Skeletal muscle tissue (tissue), 4 donors: ENCODE measurements around the gene HAGHL. TPM values are rescaled to one million over a fixed set of nuclear protein-coding genes. Genes with fewer than 3 reads are reported as not detected.
"Not testable (repeated sequence)": the region's sequence is repeated elsewhere in the genome, so short reads cannot be mapped to it uniquely, and the experiment has no call there.

Experiments used
- H3K27ac ChIP-seq: one replicate; pipeline ENCODE4 v1.7.0; 2013; ENCODE audit warnings: mild to moderate bottlenecking, low read depth, low read length, inconsistent platforms
- H3K27me3 ChIP-seq, 3 donors: one replicate each; pipeline ENCODE4 v1.7.0; 2013; ENCODE audit warnings: low read length in 3 of 3; ENCODE audit not compliant: control insufficient read depth in 3 of 3, insufficient read depth in 3 of 3
- H3K36me3 ChIP-seq, 3 donors: one replicate each; pipeline ENCODE4 v1.7.0; 2013; ENCODE audit warnings: low read length in 3 of 3; ENCODE audit not compliant: control insufficient read depth in 3 of 3, insufficient read depth in 3 of 3
- H3K4me1 ChIP-seq, 3 donors: one replicate each; pipeline ENCODE4 v1.7.0; 2013; ENCODE audit warnings: low read length in 3 of 3, mild to moderate bottlenecking in 3 of 3; ENCODE audit not compliant: control insufficient read depth in 3 of 3, insufficient read depth in 3 of 3
- H3K4me3 ChIP-seq, 3 donors: one replicate each; pipeline ENCODE4 v1.7.0; 2013; ENCODE audit warnings: low read length in 3 of 3
- H3K9ac ChIP-seq, 3 donors: one replicate each; pipeline ENCODE4 v1.7.0; 2013; ENCODE audit warnings: low read length in 3 of 3, mild to moderate bottlenecking in 3 of 3, moderate library complexity in 2 of 3, low read depth in 1 of 3
- H3K9me3 ChIP-seq, 3 donors: one replicate each; pipeline ENCODE4 v1.7.0; 2013; ENCODE audit warnings: low read length in 3 of 3; ENCODE audit not compliant: control insufficient read depth in 3 of 3
- total RNA-seq: library from RNA; depleted of rRNA; stranded (reverse); fragments of >200 nt; gene quantifications from one replicate; pipeline ENCODE4 v1.2.3, GENCODE V29; 2014
- donor health status: Osteomylitis.

The HAGHL gene
- total RNA-seq, 1 donor from 2014 or later, result 1.0 TPM

DNA sequence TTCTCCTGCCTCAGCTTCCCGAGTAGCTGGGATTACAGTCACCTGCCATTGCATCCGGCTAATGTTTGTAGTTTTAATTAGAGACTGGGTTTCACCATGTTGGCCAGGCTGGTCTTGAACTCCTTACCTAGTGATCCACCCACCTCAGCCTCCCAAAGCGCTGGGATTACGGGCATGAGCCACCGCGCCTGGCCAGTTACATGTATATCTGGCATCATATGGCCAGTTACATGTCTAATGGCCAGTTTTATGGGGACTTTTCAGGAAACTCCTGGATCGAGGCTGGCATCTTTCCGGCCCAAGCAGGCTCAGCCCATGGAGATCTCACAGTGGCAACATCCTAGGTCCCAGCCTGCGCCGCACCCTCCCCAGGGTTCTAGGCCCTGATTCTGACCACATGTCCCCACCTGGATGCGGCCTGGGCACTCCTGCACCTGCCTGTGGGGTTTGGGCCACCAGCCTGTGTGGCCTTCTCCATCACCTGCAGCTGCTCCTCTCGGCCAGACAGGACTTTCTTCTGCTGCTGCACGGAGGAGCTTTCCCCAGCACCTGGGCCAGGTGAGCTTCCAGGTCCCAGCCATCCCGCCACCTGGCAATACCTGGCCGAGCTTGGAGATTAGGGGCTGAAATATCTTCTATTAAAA lies 15.2 kb downstream of the HAGHL start:
- H3K9ac ChIP-seq, result no peak overlapping the region
- peaks cover 10 to 15% (median 10%) of the 10 kb centered on the region in 3 donors for H3K36me3 ChIP-seq
- peaks cover 0 to 15% (median 4%) of the 10 kb centered on the region in 3 donors for H3K27me3 ChIP-seq
- no peaks in the 10 kb centered on the region for H3K9me3 ChIP-seq
- H3K4me1 ChIP-seq, result peaks cover 13 to 16% (median 14%) of the 10 kb centered on the region in 3 donors
- no peak overlapping the region for H3K4me3 ChIP-seq
- no peak overlapping the region for H3K27ac ChIP-seq

- H3K4me3 ChIP-seq, H3K9ac ChIP-seq, H3K27ac ChIP-seq, H3K9me3 ChIP-seq, H3K36me3 ChIP-seq: not testable (repeated sequence)
- Histone ChIP-seq H3K27me3 (peaks cover 0 to 15% (median 4%) of the 10 kb centered on the region in 3 donors), H3K4me1 (peaks cover 13 to 16% (median 14%) of the 10 kb centered on the region in 3 donors)
These were observed 16.0 kb downstream of the HAGHL start for GRCh38 chr16:742894-743293.

GRCh38 chr16:743794-744500 lies 17.0 kb downstream of the HAGHL start:
- Histone ChIP-seq H3K27ac (no peak overlapping the region), H3K4me1 (peaks cover 13 to 16% (median 14%) of the 10 kb centered on the region in 3 donors), H3K9me3 (no peaks in the 10 kb centered on the region), H3K4me3 (no peak overlapping the region), H3K27me3 (peaks cover 0 to 15% (median 4%) of the 10 kb centered on the region in 3 donors), H3K9ac (no peak overlapping the region), H3K36me3 (peaks cover 0 to 6% (median 3%) of the 10 kb centered on the region in 3 donors)

DNA sequence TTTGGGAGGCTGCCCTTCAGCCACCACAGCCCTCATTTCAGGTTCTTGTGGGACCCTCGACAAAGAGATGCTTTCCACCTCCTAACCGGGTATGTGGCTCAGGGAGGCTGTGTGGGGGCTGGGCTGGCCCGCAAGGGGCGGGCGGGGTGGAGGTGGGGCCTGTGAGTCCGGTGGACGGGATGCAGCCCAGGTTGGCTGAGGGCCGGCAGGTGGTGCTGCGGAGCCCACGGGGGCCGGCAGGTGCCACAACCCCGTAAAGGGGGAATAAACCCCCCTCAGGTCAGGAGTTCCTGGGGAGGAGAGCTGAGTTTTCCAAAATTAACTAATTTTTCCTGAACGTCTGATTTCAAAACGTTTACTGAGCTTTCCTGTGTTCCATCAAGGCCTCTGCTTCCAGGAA lies 18.8 kb downstream of the HAGHL start:
- Histone ChIP-seq H3K4me1 (peaks cover 3 to 4% (median 3%) of the 10 kb centered on the region in 3 donors), H3K36me3 (no peaks in the 10 kb centered on the region), H3K27ac (no peak overlapping the region), H3K9me3 (no peaks in the 10 kb centered on the region), H3K4me3 (no peak overlapping the region), H3K27me3 (peaks cover 0 to 19% (median 4%) of the 10 kb centered on the region in 3 donors), H3K9ac (no peak overlapping the region)

- Histone ChIP-seq H3K27ac (no peak overlapping the region), H3K4me3 (no peak overlapping the region), H3K9me3 (no peaks in the 10 kb centered on the region), H3K36me3 (no peaks in the 10 kb centered on the region), H3K27me3 (peaks cover 8 to 27% (median 10%) of the 10 kb centered on the region in 3 donors), H3K4me1 (no peaks in the 10 kb centered on the region), H3K9ac (no peak overlapping the region)
These were observed 19.7 kb downstream of the HAGHL start for GRCh38 chr16:746637-747036.

- Histone ChIP-seq H3K4me3 (no peak overlapping the region), H3K9me3 (no peaks in the 10 kb centered on the region), H3K27me3 (peaks cover 17 to 33% (median 20%) of the 10 kb centered on the region in 3 donors), H3K27ac (no peak overlapping the region), H3K9ac (no peak overlapping the region), H3K4me1 (peaks cover 0 to 4% (median 0%) of the 10 kb centered on the region in 3 donors), H3K36me3 (no peaks in the 10 kb centered on the region)
These were observed 21.3 kb downstream of the HAGHL start for GRCh38 chr16:747978-748746.

- H3K9ac ChIP-seq, result no peak overlapping the region
- H3K9me3 ChIP-seq, result no peaks in the 10 kb centered on the region
- no peak overlapping the region for H3K4me3 ChIP-seq
- H3K27me3 ChIP-seq, result peaks cover 20 to 31% (median 26%) of the 10 kb centered on the region in 3 donors
- H3K27ac ChIP-seq, result no peak overlapping the region
- H3K36me3 ChIP-seq, result no peaks in the 10 kb centered on the region
- peaks cover 0 to 4% (median 0%) of the 10 kb centered on the region in 3 donors for H3K4me1 ChIP-seq
These were observed 22.1 kb downstream of the HAGHL start for GRCh38 chr16:749010-749409.

DNA sequence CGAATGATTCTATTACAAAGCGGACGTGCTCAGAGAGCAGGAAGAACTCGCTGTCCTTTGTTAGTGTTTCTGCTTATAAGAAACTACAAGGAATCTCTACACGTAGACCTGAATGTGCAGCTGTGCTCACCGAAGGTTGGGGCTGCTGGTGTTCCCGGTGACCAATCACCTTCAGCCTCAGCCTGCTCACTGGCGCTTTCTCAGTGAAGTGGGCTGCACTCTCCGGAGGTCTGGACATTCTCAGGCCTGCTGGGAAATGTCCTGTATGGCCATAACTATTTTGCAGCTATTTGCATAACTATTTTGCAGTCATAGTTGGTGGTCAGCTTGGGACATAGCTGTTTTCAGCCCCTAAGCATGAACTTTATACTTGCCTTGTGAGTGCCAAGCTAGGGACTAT lies 23.6 kb downstream of the HAGHL start:
- H3K9me3 ChIP-seq, result no peaks in the 10 kb centered on the region
- H3K4me1 ChIP-seq, result peaks cover 0 to 4% (median 0%) of the 10 kb centered on the region in 3 donors
- no peaks in the 10 kb centered on the region for H3K36me3 ChIP-seq
- peaks cover 17 to 30% (median 26%) of the 10 kb centered on the region in 3 donors for H3K27me3 ChIP-seq
- H3K27ac ChIP-seq, result no peak overlapping the region
- no peak overlapping the region for H3K9ac ChIP-seq
- H3K4me3 ChIP-seq, result no peak overlapping the region

DNA sequence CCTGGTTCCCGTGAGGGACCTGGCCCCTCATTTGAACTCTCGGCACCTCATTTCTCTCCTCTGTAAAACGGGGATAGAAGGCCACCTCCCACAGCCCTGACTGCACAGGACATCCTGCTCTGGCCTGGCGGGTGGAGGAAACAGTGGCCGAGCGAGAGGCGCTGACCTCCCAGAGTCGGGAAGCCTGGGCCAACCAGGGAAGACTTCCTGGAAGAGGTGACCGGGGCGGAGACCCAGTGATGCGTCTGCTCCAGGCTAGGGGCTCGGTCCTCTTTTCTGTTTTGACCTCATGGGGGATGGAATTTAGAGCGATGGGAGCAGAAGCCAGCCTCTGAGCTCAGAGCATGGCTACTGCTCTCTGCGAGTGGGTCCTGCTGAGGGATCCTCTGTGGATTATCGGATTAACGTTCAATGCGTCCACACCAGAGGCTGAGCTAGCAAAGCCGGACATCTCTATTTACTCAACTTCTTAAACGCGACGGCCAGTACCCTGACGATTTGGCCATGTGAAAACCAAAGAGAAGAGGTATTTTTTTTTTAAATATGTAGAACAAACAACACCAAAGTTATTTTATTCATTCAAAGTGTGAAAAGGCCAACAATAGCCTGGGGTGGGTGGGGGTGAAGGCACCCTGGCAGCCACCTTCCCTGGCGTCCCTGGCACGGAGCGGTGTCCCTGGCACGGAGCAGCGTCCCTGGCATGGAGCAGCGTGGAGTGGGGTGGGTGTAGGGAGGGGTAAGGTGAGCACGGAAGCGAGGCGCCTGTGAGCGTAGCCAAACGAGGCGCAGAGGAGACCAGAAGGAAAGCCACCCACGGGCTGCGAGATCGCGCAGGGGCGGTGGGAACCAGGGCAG lies 24.5 kb downstream of the HAGHL start:
- Histone ChIP-seq H3K9me3 (no peaks in the 10 kb centered on the region), H3K4me1 (peaks cover 0 to 4% (median 0%) of the 10 kb centered on the region in 3 donors), H3K36me3 (no peaks in the 10 kb centered on the region), H3K27me3 (peaks cover 20 to 33% (median 28%) of the 10 kb centered on the region in 3 donors), H3K4me3 (no peak overlapping the region), H3K27ac (no peak overlapping the region), H3K9ac (no peak overlapping the region)
